ENCODE measurements around the gene EFCAB6.

DNA sequence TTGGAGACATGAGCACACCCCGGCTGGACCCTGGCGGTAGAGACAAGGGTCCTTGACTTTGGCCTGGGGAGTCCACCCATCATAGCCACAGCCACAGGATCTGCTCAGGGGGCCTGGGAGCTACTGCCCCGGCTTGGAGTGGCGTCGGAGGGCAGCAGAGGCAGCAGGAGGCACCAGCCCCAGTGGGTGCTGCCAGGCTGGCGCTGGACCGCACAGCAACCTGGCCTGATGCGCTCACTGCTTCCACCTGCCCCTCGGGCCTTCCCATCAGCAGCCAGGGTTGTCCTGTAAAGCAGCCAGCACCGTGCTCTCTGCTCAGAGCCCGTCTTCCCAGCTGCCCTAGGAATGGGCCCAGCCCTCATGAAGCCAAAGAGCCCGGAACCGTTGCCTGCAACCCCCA, 28.3 kb upstream of the EFCAB6 start:
- TF ChIP-seq, protein P1, sequence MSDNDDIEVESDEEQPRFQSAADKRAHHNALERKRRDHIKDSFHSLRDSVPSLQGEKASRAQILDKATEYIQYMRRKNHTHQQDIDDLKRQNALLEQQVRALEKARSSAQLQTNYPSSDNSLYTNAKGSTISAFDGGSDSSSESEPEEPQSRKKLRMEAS (IDR thresholded peaks at IDR 0.05), result no peak
- TF ChIP-seq CTCF (IDR thresholded peaks at IDR 0.05; ENCODE audit: low read depth, low read length, missing input control) (no peak), TAF1 (conservative IDR thresholded peaks at IDR 0.05) (no peak), EGR1 (IDR thresholded peaks at IDR 0.05; ENCODE audit: low read depth in 2 of 2) (no peak), JUND (IDR thresholded peaks at IDR 0.05) (no peak), SP1 (IDR thresholded peaks at IDR 0.05) (no peak), GABPA (IDR thresholded peaks at IDR 0.05 in 1 of 2, conservative IDR thresholded peaks at IDR 0.05 in 1 of 2) (no peak), RAD21 (IDR thresholded peaks at IDR 0.05) (no peak), FOXA1 (IDR thresholded peaks at IDR 0.05) (no peak)
- TF ChIP-seq, protein P2, sequence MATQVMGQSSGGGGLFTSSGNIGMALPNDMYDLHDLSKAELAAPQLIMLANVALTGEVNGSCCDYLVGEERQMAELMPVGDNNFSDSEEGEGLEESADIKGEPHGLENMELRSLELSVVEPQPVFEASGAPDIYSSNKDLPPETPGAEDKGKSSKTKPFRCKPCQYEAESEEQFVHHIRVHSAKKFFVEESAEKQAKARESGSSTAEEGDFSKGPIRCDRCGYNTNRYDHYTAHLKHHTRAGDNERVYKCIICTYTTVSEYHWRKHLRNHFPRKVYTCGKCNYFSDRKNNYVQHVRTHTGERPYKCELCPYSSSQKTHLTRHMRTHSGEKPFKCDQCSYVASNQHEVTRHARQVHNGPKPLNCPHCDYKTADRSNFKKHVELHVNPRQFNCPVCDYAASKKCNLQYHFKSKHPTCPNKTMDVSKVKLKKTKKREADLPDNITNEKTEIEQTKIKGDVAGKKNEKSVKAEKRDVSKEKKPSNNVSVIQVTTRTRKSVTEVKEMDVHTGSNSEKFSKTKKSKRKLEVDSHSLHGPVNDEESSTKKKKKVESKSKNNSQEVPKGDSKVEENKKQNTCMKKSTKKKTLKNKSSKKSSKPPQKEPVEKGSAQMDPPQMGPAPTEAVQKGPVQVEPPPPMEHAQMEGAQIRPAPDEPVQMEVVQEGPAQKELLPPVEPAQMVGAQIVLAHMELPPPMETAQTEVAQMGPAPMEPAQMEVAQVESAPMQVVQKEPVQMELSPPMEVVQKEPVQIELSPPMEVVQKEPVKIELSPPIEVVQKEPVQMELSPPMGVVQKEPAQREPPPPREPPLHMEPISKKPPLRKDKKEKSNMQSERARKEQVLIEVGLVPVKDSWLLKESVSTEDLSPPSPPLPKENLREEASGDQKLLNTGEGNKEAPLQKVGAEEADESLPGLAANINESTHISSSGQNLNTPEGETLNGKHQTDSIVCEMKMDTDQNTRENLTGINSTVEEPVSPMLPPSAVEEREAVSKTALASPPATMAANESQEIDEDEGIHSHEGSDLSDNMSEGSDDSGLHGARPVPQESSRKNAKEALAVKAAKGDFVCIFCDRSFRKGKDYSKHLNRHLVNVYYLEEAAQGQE (IDR thresholded peaks at IDR 0.05), result no peak
